ENCODE measurements around the gene UIMC1. TPM values are rescaled to one million over a fixed set of nuclear protein-coding genes. Genes with fewer than 3 reads are reported as not detected.

The UIMC1 gene
- total and polyA plus RNA-seq, 2 experiments from 2014 or later: 12.6 to 28.2 TPM

DNA sequence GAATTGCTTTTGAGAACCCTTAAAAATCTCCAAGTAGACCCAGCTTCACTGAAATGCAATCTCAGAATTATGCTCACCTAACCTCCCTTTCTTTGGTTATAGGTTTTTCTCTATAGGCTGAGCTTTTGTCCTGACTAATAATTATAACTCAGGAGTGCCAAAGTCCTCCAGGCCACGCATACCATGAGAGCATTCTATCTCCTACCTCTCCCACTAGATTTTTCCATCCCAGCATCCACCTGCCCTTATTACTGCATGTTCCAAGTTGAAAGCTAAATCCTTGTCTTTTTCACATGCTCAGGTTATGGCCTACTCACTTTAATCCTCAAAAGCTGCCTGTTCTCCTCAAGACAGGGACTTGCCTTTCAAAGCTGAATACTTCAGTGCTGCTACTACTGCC is 38.1 kb upstream of the UIMC1 start:
- no peaks in the 10 kb centered on the region for H3K27me3 ChIP-seq
- H4K20me1 ChIP-seq (ENCODE audit: insufficient read depth, poor library complexity, severe bottlenecking): no peaks in the 10 kb centered on the region
- WGBS (ENCODE audit: low lambda C conversion rate, missing lambda C conversion rate): 88% methylated on average over 1 of the region's 1 CpG
- DNase-seq (ENCODE audit: low spot score): peak; percentile 28
- peak overlapping the region; percentile 84 for H3K27ac ChIP-seq
- no peak overlapping the region for H2AFZ ChIP-seq
- H3K4me2 ChIP-seq: no peak overlapping the region
- TF ChIP-seq EZH2phosphoT487 (IDR thresholded peaks at IDR 0.05; ENCODE audit: low read depth, severe bottlenecking, unreplicated experiment): no peak
- TF ChIP-seq EZH2 (IDR thresholded peaks at IDR 0.05; ENCODE audit: borderline replicate concordance): no peak
- no peak for TF ChIP-seq CTCF (IDR thresholded peaks at IDR 0.05; ENCODE audit: poor library complexity)
- H3K9me3 ChIP-seq (ENCODE audit: low read depth): no peaks in the 10 kb centered on the region
- no peak overlapping the region for H3K4me3 ChIP-seq
- no peaks in the 10 kb centered on the region for H3K79me2 ChIP-seq
- no peaks in the 10 kb centered on the region for H3K4me1 ChIP-seq (ENCODE audit: insufficient read depth)
- H3K9me2 ChIP-seq (replicated peaks; ENCODE audit: insufficient read depth): no peaks in the 10 kb centered on the region
- no peaks in the 10 kb centered on the region for H3K36me3 ChIP-seq (replicated peaks; ENCODE audit: insufficient read depth, low read depth)

DNA sequence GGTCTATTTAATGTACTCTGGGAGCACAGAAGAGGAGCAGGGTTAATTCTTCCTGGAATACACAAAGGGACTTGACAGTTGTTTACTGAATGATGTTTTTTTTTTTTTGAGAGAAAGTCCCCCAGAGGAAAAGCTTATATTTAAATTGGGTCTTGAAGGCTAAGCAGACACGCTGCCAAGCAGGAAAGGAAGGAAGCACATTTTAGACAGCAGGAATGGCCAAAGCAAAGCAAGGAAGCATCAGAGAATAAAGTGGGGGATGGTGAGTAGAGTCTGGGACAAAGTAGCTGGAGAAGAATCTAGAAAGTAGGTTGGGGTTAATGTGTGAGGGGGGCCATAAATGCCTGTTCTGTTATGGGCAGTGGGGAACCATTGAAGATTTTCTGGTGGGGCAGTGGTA is 37.4 kb upstream of the UIMC1 start:
- no peak overlapping the region for H3K4me3 ChIP-seq
- peaks cover 6% of the 10 kb centered on the region for H3K79me2 ChIP-seq
- H3K9me3 ChIP-seq (ENCODE audit: low read depth): no peaks in the 10 kb centered on the region
- no peaks in the 10 kb centered on the region for H3K36me3 ChIP-seq (replicated peaks; ENCODE audit: insufficient read depth, low read depth)
- H3K27me3 ChIP-seq: no peaks in the 10 kb centered on the region
- no peaks in the 10 kb centered on the region for H3K4me1 ChIP-seq (ENCODE audit: insufficient read depth)
- TF ChIP-seq CTCF (IDR thresholded peaks at IDR 0.05; ENCODE audit: poor library complexity) (no peak), EZH2 (IDR thresholded peaks at IDR 0.05; ENCODE audit: borderline replicate concordance) (no peak), EZH2phosphoT487 (IDR thresholded peaks at IDR 0.05; ENCODE audit: low read depth, severe bottlenecking, unreplicated experiment) (no peak)
- H3K9me2 ChIP-seq (replicated peaks; ENCODE audit: insufficient read depth): no peaks in the 10 kb centered on the region
- no peak overlapping the region for H2AFZ ChIP-seq
- no peak overlapping the region for H3K4me2 ChIP-seq
- H3K27ac ChIP-seq: peak overlapping the region; percentile 84
- no peak for DNase-seq (ENCODE audit: low spot score)
- no peaks in the 10 kb centered on the region for H4K20me1 ChIP-seq (ENCODE audit: insufficient read depth, poor library complexity, severe bottlenecking)
- WGBS (ENCODE audit: low lambda C conversion rate, missing lambda C conversion rate): 87% methylated on average over 1 of the region's 1 CpG

DNA sequence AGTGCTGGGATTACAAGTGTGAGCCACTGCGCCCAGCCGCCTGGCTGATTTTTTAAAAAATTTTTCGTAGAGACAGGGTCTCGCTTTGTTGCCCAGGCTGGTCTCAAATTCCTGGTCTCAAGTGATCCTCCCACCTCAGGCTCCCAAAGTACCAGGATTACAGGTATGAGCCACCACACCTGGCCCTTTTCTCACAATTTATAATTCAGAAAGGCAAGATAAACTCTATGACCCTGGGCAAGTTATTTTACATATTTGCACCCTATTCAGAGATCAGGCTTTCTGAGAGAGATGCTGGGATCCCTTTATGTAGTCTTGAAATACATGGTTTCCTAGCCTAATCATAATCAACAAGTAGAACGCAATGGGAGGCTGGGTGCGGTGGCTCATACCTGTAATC is 36.5 kb upstream of the UIMC1 start:
- H2AFZ ChIP-seq: no peak overlapping the region
- 98% methylated on average over 6 of the region's 6 CpGs for WGBS (ENCODE audit: low lambda C conversion rate, missing lambda C conversion rate)
- TF ChIP-seq EZH2 (IDR thresholded peaks at IDR 0.05; ENCODE audit: borderline replicate concordance) (no peak), CTCF (IDR thresholded peaks at IDR 0.05; ENCODE audit: poor library complexity) (no peak), EZH2phosphoT487 (IDR thresholded peaks at IDR 0.05; ENCODE audit: low read depth, severe bottlenecking, unreplicated experiment) (no peak)

DNA sequence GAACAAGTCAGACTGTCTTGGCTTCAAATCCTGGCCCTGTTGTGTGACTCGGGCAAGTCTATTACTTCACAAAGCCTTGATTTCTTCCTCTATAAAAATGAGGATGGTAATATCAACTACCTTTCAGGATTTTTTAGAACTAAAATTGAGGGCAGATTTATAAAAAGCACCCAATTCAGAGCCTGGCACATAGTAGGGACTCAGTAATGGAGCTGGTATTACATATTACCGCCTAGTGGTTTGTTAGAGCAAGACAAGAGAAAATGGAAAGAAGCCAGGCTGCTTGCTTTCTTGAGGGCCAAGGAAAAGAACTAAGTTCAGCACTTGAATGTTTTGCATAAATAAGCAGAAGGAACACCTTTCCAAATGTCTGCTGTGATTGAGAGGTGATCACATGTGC is 35.4 kb upstream of the UIMC1 start:
- TF ChIP-seq EZH2phosphoT487 (IDR thresholded peaks at IDR 0.05; ENCODE audit: low read depth, severe bottlenecking, unreplicated experiment) (no peak), CTCF (IDR thresholded peaks at IDR 0.05; ENCODE audit: poor library complexity) (no peak), EZH2 (IDR thresholded peaks at IDR 0.05; ENCODE audit: borderline replicate concordance) (no peak)
- H4K20me1 ChIP-seq (ENCODE audit: insufficient read depth, poor library complexity, severe bottlenecking): no peaks in the 10 kb centered on the region
- DNase-seq (ENCODE audit: low spot score): no peak
- no peaks in the 10 kb centered on the region for H3K27me3 ChIP-seq
- H3K36me3 ChIP-seq (replicated peaks; ENCODE audit: insufficient read depth, low read depth): no peaks in the 10 kb centered on the region
- H3K9me3 ChIP-seq (ENCODE audit: low read depth): no peaks in the 10 kb centered on the region
- no peak overlapping the region for H3K4me3 ChIP-seq
- peaks cover 21% of the 10 kb centered on the region for H3K79me2 ChIP-seq
- H3K27ac ChIP-seq: no peak overlapping the region
- 100% methylated on average over 2 of the region's 2 CpGs for WGBS (ENCODE audit: low lambda C conversion rate, missing lambda C conversion rate)
- H3K4me2 ChIP-seq: no peak overlapping the region
- H3K9me2 ChIP-seq (replicated peaks; ENCODE audit: insufficient read depth): no peaks in the 10 kb centered on the region
- H3K4me1 ChIP-seq (ENCODE audit: insufficient read depth): peaks cover 4% of the 10 kb centered on the region
- H2AFZ ChIP-seq: no peak overlapping the region

More for the DNA sequence above, 36.5 kb upstream of the UIMC1 start:
- no peaks in the 10 kb centered on the region for H3K36me3 ChIP-seq (replicated peaks; ENCODE audit: insufficient read depth, low read depth)
- DNase-seq (ENCODE audit: low spot score): no peak
- no peaks in the 10 kb centered on the region for H3K9me3 ChIP-seq (ENCODE audit: low read depth)
- no peaks in the 10 kb centered on the region for H3K27me3 ChIP-seq
- H3K4me1 ChIP-seq (ENCODE audit: insufficient read depth): peaks cover 4% of the 10 kb centered on the region
- no peak overlapping the region for H3K4me3 ChIP-seq
- no peaks in the 10 kb centered on the region for H4K20me1 ChIP-seq (ENCODE audit: insufficient read depth, poor library complexity, severe bottlenecking)
- no peak overlapping the region for H3K27ac ChIP-seq
- peaks cover 11% of the 10 kb centered on the region for H3K79me2 ChIP-seq
- H3K9me2 ChIP-seq (replicated peaks; ENCODE audit: insufficient read depth): no peaks in the 10 kb centered on the region
- no peak overlapping the region for H3K4me2 ChIP-seq
